HG02610 (cell line): Measurements from ENCODE around the gene BEST1.

Experiments used
- ATAC-seq: cut with Tn5 transposase; IDR thresholded peaks from one replicate; pipeline ENCODE4 v1.9.1; 2021; ENCODE audit warnings: mild to moderate bottlenecking, moderate library complexity; ENCODE audit not compliant: unreplicated experiment

BEST1 gene

DNA sequence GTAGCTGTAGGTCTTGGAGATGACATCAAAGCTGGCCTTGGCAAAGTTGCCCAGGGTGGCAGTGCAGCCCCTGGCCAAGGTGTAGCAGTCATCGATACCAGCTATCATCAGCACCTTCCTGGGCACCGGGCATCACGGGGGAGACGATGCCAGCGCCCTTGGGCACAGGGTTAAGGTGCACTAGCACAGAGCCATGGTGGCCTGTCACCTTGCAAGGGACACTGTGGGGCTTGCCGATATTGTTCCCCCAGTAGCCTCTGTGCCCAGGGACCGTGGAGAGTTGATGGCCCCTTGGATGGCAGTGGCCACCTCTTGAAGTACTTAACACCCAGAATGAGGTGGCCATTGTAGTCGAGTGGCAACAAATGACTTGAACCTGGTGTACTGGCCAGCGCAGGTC is 61.7 kb downstream of the BEST1 start:
- no peak for ATAC-seq

GRCh38 chr11:62012451-62012831 is 62.3 kb downstream of the BEST1 start:
- no peak for ATAC-seq

- ATAC-seq = no peak
Observed at GRCh38 chr11:62012832-62013461, 62.8 kb downstream of the BEST1 start.
